Common myeloid progenitor, CD34-positive (primary cell): ENCODE data around the gene HID1.

Source experiments
- CTCF ChIA-PET: fragments of 350-600 bp; sonication (Branson Sonifier 250); formaldehyde crosslinking; loops from one replicate; lab custom pipeline; 2021; ENCODE audit warnings: antibody characterized with exemption; lab: Charles Lee
- POLR2A ChIA-PET: fragments of 350-600 bp; sonication (Branson Sonifier 250); formaldehyde crosslinking; loops from one replicate; lab custom pipeline; 2021; ENCODE audit warnings: antibody characterized with exemption; lab: Charles Lee
- DNase-seq, 3 donors: peaks; one replicate each; pipeline versions ENCODE4 v3.0.0 to v3.0.0-alpha.2; 2013
- H3K27ac ChIP-seq, 2 experiments: 1 replicate in 1 of 2; 2 replicates in 1 of 2; pipeline ENCODE4 v1.7.0; 2013; ENCODE audit warnings: inconsistent platforms in 2 of 2, low read length in 2 of 2, mild to moderate bottlenecking in 2 of 2, low read depth in 1 of 2, moderate library complexity in 1 of 2; ENCODE audit not compliant: severe bottlenecking in 2 of 2, insufficient read depth in 1 of 2, poor library complexity in 1 of 2
- H3K27me3 ChIP-seq, 5 experiments: replicated peaks in 2 of 5; 1 replicate in 3 of 5; 2 replicates in 2 of 5; pipeline versions ENCODE4 v1.6.1 to v1.7.0; 2013; ENCODE audit warnings: low read length in 4 of 5, mild to moderate bottlenecking in 2 of 5, moderate library complexity in 2 of 5, inconsistent platforms in 1 of 5; ENCODE audit not compliant: insufficient read depth in 5 of 5, control insufficient read depth in 4 of 5
- H3K36me3 ChIP-seq, 4 experiments: 1 replicate in 2 of 4; 2 replicates in 2 of 4; pipeline versions ENCODE4 v1.6.1 to v1.7.0; 2013; ENCODE audit warnings: low read length in 3 of 4, control low read depth in 1 of 4, mild to moderate bottlenecking in 1 of 4; ENCODE audit not compliant: control insufficient read depth in 4 of 4, insufficient read depth in 4 of 4
- H3K4me1 ChIP-seq, 4 experiments: 1 replicate in 3 of 4; 2 replicates in 1 of 4; pipeline versions ENCODE4 v1.6.1 to v1.7.1; 2013; ENCODE audit warnings: low read length in 3 of 4, mild to moderate bottlenecking in 3 of 4, control low read depth in 1 of 4, inconsistent platforms in 1 of 4, moderate library complexity in 1 of 4; ENCODE audit not compliant: control insufficient read depth in 4 of 4, insufficient read depth in 4 of 4; ENCODE audit errors: control extremely low read depth in 1 of 4
- H3K4me3 ChIP-seq, 7 experiments: 1 replicate in 4 of 7; 2 replicates in 3 of 7; pipeline versions ENCODE4 v1.5.1 to v1.7.0; 2013; ENCODE audit warnings: mild to moderate bottlenecking in 7 of 7, low read length in 6 of 7, moderate library complexity in 6 of 7, inconsistent platforms in 2 of 7, low read depth in 2 of 7, control low read depth in 1 of 7; ENCODE audit not compliant: insufficient read depth in 4 of 7, control insufficient read depth in 1 of 7; ENCODE audit errors: extremely low read depth in 1 of 7
- H3K9me3 ChIP-seq, 5 experiments: 1 replicate in 4 of 5; 2 replicates in 1 of 5; pipeline versions ENCODE4 v1.6.1 to v1.7.1; 2013; ENCODE audit warnings: low read length in 4 of 5, mild to moderate bottlenecking in 2 of 5, inconsistent platforms in 1 of 5, low read depth in 1 of 5, moderate library complexity in 1 of 5; ENCODE audit not compliant: control insufficient read depth in 4 of 5, insufficient read depth in 2 of 5; ENCODE audit errors: control extremely low read depth in 1 of 5
- WGBS: methylation state at CpG from one replicate; pipeline ENCODE4 v1.1.5; 2013; ENCODE audit not compliant: insufficient coverage; 5-methylcytosine and 5-hydroxymethylcytosine counted together

Gene HID1

GRCh38 chr17:74959826-74960515, 12.6 kb downstream of the HID1 start:
- ChIA-PET POLR2A (interaction anchor here (2.3 kb wide), 1 partner anchor 53 kb away, joined by 8 read pairs; the partner anchor contains the start of gene MRPL58), CTCF (interaction anchor here (0.6 to 8.9 kb wide), 32 partner anchors 9 to 246 kb away, joined by 3 to 154 read pairs (median 6); partner anchors contain the start of genes CDR2L, HID1, MRPL58 and NT5C)
- Histone ChIP-seq H3K4me3 (no peak overlapping the region), H3K4me1 (peaks cover 0 to 6% (median 3%) of the 10 kb centered on the region in 4 experiments), H3K9me3 (peaks cover 0 to 4% (median 0%) of the 10 kb centered on the region in 5 experiments), H3K36me3 (no peaks in the 10 kb centered on the region), H3K27me3 (peaks cover 0 to 4% (median 2%) of the 10 kb centered on the region in 5 experiments), H3K27ac (no peak overlapping the region)
- WGBS: 95% methylated on average over 4 of the region's 14 CpGs
- no peak for DNase-seq

- WGBS: 46% methylated on average over 28 of the region's 33 CpGs
- ChIA-PET CTCF (interaction anchor here (0.7 to 8.9 kb wide), 19 partner anchors 9 to 243 kb away, joined by 3 to 154 read pairs (median 6); partner anchors contain the start of genes CDR2L, HID1, MRPL58 and OTOP2), POLR2A (no interaction called here)
- Histone ChIP-seq H3K27me3 (peaks cover 0 to 2% (median 2%) of the 10 kb centered on the region in 5 experiments), H3K4me3 (no peak overlapping the region), H3K9me3 (peaks cover 0 to 4% (median 0%) of the 10 kb centered on the region in 5 experiments), H3K36me3 (no peaks in the 10 kb centered on the region), H3K27ac (no peak overlapping the region), H3K4me1 (peaks cover 0 to 6% (median 3%) of the 10 kb centered on the region in 4 experiments)
- DNase-seq: peak; percentile 65 to 80 (median 74)
Observed at GRCh38 chr17:74957935-74958740, 14.4 kb downstream of the HID1 start.

GRCh38 chr17:74956093-74956492, 16.5 kb downstream of the HID1 start:
- 96% methylated on average over 4 of the region's 4 CpGs for WGBS
- no peaks in the 10 kb centered on the region for H3K36me3 ChIP-seq
- no peak for DNase-seq
- H3K4me1 ChIP-seq: peaks cover 0 to 6% (median 3%) of the 10 kb centered on the region in 4 experiments
- ChIA-PET POLR2A (no interaction called here), CTCF (interaction anchor here (0.7 to 4.9 kb wide), 8 partner anchors 9 to 49 kb away, joined by 3 to 64 read pairs (median 4); partner anchors contain the start of genes OTOP2 and USH1G)
- H3K27me3 ChIP-seq: peaks cover 0 to 4% (median 2%) of the 10 kb centered on the region in 5 experiments
- no peak overlapping the region for H3K4me3 ChIP-seq
- peaks cover 0 to 4% (median 0%) of the 10 kb centered on the region in 5 experiments for H3K9me3 ChIP-seq
- no peak overlapping the region for H3K27ac ChIP-seq

GRCh38 chr17:74954665-74955421, 17.7 kb downstream of the HID1 start:
- peaks cover 0 to 4% (median 2%) of the 10 kb centered on the region in 5 experiments for H3K27me3 ChIP-seq
- no peak overlapping the region for H3K27ac ChIP-seq
- POLR2A ChIA-PET: no interaction called here
- no peaks in the 10 kb centered on the region for H3K36me3 ChIP-seq
- WGBS: 78% methylated on average over 12 of the region's 13 CpGs
- peak in 2 of 3 donors; percentile 58 to 68 for DNase-seq
- CTCF ChIA-PET: interaction anchor here (0.7 to 4.9 kb wide), 4 partner anchors 8 to 41 kb away, joined by 3 to 64 read pairs (median 3); partner anchors contain the start of genes OTOP2 and USH1G
- H3K9me3 ChIP-seq: peaks cover 0 to 4% (median 0%) of the 10 kb centered on the region in 5 experiments
- H3K4me3 ChIP-seq: no peak overlapping the region
- H3K4me1 ChIP-seq: no peaks in the 10 kb centered on the region

- no peaks in the 10 kb centered on the region for H3K4me1 ChIP-seq
- ChIA-PET POLR2A (no interaction called here), CTCF (interaction anchor here (0.9 kb wide), 1 partner anchor 40 kb away, joined by 3 read pairs; no protein-coding TSS in a partner anchor)
- no peaks in the 10 kb centered on the region for H3K36me3 ChIP-seq
- WGBS: 94% methylated on average over 15 of the region's 15 CpGs
- H3K9me3 ChIP-seq: peaks cover 0 to 4% (median 0%) of the 10 kb centered on the region in 5 experiments
- peaks cover 0 to 4% (median 0%) of the 10 kb centered on the region in 5 experiments for H3K27me3 ChIP-seq
- DNase-seq: no peak
- no peak overlapping the region for H3K27ac ChIP-seq
- no peak overlapping the region for H3K4me3 ChIP-seq
Observed at GRCh38 chr17:74954115-74954514, 18.4 kb downstream of the HID1 start.

GRCh38 chr17:74953134-74953687, 19.3 kb downstream of the HID1 start:
- Histone ChIP-seq H3K4me3 (no peak overlapping the region), H3K27me3 (peaks cover 0 to 4% (median 0%) of the 10 kb centered on the region in 5 experiments), H3K36me3 (no peaks in the 10 kb centered on the region), H3K9me3 (peaks cover 0 to 4% (median 0%) of the 10 kb centered on the region in 5 experiments), H3K4me1 (no peaks in the 10 kb centered on the region), H3K27ac (no peak overlapping the region)
- 89% methylated on average over 10 of the region's 11 CpGs for WGBS
- DNase-seq: no peak
- ChIA-PET POLR2A (no interaction called here), CTCF (interaction anchor here (0.5 to 1.0 kb wide), 3 partner anchors 20 to 135 kb away, joined by 3 read pairs; no protein-coding TSS in a partner anchor)
